Mesenchymal stem cell (in vitro differentiated cells and primary cell): ENCODE data around the gene KCNQ5.

Source experiments
- DNase-seq: peaks from one replicate; pipeline ENCODE4 v3.0.0-alpha.2; 2013
- H2AFZ ChIP-seq: one replicate; pipeline ENCODE4 v1.6.1; 2013; ENCODE audit warnings: low read depth, mild to moderate bottlenecking, control low read depth, inconsistent platforms, low read length, moderate library complexity
- H2AK5ac ChIP-seq: 2 replicates; pipeline ENCODE4 v1.6.1; 2013; ENCODE audit warnings: low read length, moderate library complexity, mild to moderate bottlenecking, inconsistent platforms; ENCODE audit not compliant: severe bottlenecking
- H2BK120ac ChIP-seq: one replicate; pipeline ENCODE4 v1.6.1; 2013; ENCODE audit warnings: low read depth, mild to moderate bottlenecking, inconsistent platforms, low read length, moderate library complexity
- H2BK12ac ChIP-seq, 2 experiments: one replicate each; pipeline ENCODE4 v1.6.1; 2013; ENCODE audit warnings: inconsistent platforms in 2 of 2, low read length in 2 of 2, mild to moderate bottlenecking in 2 of 2, moderate library complexity in 2 of 2, control low read depth in 1 of 2
- H2BK15ac ChIP-seq: one replicate; pipeline ENCODE4 v1.6.1; 2013; ENCODE audit warnings: mild to moderate bottlenecking, low read depth, inconsistent platforms; ENCODE audit not compliant: poor library complexity, severe bottlenecking
- H2BK5ac ChIP-seq: 2 replicates; pipeline ENCODE4 v1.6.1; 2013; ENCODE audit warnings: low read depth, mild to moderate bottlenecking, low read length, control low read depth, inconsistent platforms; ENCODE audit not compliant: poor library complexity, severe bottlenecking
- H3K14ac ChIP-seq, 2 experiments: one replicate each; pipeline ENCODE4 v1.6.1; 2013; ENCODE audit warnings: inconsistent platforms in 2 of 2, low read length in 2 of 2, control low read depth in 1 of 2, mild to moderate bottlenecking in 1 of 2, moderate library complexity in 1 of 2
- H3K18ac ChIP-seq, 2 experiments: one replicate each; pipeline ENCODE4 v1.6.1; 2013; ENCODE audit warnings: inconsistent platforms in 2 of 2, low read length in 2 of 2, control low read depth in 1 of 2, low read depth in 1 of 2, mild to moderate bottlenecking in 1 of 2
- H3K23ac ChIP-seq, 2 experiments: one replicate each; pipeline ENCODE4 v1.6.1; 2013; ENCODE audit warnings: inconsistent platforms in 2 of 2, low read length in 2 of 2, mild to moderate bottlenecking in 2 of 2, moderate library complexity in 2 of 2, control low read depth in 1 of 2
- H3K27ac ChIP-seq: 2 replicates; pipeline ENCODE4 v1.5.1; 2013; ENCODE audit warnings: mild to moderate bottlenecking, moderate library complexity, low read length, control low read depth, inconsistent platforms; ENCODE audit not compliant: poor library complexity, severe bottlenecking
- H3K27me3 ChIP-seq, 2 experiments: 2 replicates each; pipeline versions ENCODE4 v1.6.1 to v1.7.0; 2013; ENCODE audit warnings: low read length in 2 of 2, mild to moderate bottlenecking in 2 of 2, moderate library complexity in 2 of 2, control low read depth in 1 of 2, inconsistent platforms in 1 of 2; ENCODE audit not compliant: control insufficient read depth in 1 of 2, insufficient read depth in 1 of 2
- H3K36me3 ChIP-seq, 2 experiments: 2 replicates each; pipeline versions ENCODE4 v1.6.1 to v1.7.0; 2013; ENCODE audit warnings: low read length in 2 of 2, control low read depth in 1 of 2, inconsistent platforms in 1 of 2, low read depth in 1 of 2, mild to moderate bottlenecking in 1 of 2; ENCODE audit not compliant: insufficient read depth in 2 of 2, control insufficient read depth in 1 of 2
- H3K4ac ChIP-seq, 2 experiments: one replicate each; pipeline ENCODE4 v1.6.1; 2013; ENCODE audit warnings: inconsistent platforms in 2 of 2, low read length in 2 of 2, mild to moderate bottlenecking in 2 of 2, moderate library complexity in 2 of 2, control low read depth in 1 of 2, low read depth in 1 of 2
- H3K4me1 ChIP-seq: 2 replicates; pipeline ENCODE4 v1.6.1; 2013; ENCODE audit warnings: low read depth, low read length, control low read depth; ENCODE audit not compliant: control insufficient read depth, insufficient read depth
- H3K4me2 ChIP-seq: 2 replicates; pipeline ENCODE4 v1.6.1; 2013; ENCODE audit warnings: low read length, mild to moderate bottlenecking, inconsistent platforms; ENCODE audit not compliant: poor library complexity, severe bottlenecking
- H3K4me3 ChIP-seq, 2 experiments: 2 replicates each; pipeline versions ENCODE4 v1.5.1 to v1.7.0; 2013; ENCODE audit warnings: low read length in 2 of 2, mild to moderate bottlenecking in 2 of 2, control low read depth in 1 of 2, low read depth in 1 of 2; ENCODE audit not compliant: insufficient read depth in 1 of 2
- H3K79me1 ChIP-seq: replicated peaks from 2 replicates; pipeline ENCODE4 v1.6.1; 2013; ENCODE audit warnings: mild to moderate bottlenecking, control low read depth, low read length, inconsistent platforms; ENCODE audit not compliant: poor library complexity, severe bottlenecking
- H3K9ac ChIP-seq: 2 replicates; pipeline ENCODE4 v1.7.0; 2013; ENCODE audit warnings: mild to moderate bottlenecking, low read length, moderate library complexity
- H3K9me3 ChIP-seq: 2 replicates; pipeline ENCODE4 v1.7.0; 2013; ENCODE audit warnings: mild to moderate bottlenecking, low read length; ENCODE audit not compliant: control insufficient read depth
- H4K8ac ChIP-seq: one replicate; pipeline ENCODE4 v1.6.1; 2013; ENCODE audit warnings: inconsistent platforms, mild to moderate bottlenecking, low read length, moderate library complexity
- H4K91ac ChIP-seq: one replicate; pipeline ENCODE4 v1.6.1; 2013; ENCODE audit warnings: mild to moderate bottlenecking, low read length, inconsistent platforms
- WGBS: methylation state at CpG from one replicate; pipeline ENCODE4 v1.1.7; 2013; ENCODE audit warnings: mixed read lengths; 5-methylcytosine and 5-hydroxymethylcytosine counted together

KCNQ5 gene

DNA sequence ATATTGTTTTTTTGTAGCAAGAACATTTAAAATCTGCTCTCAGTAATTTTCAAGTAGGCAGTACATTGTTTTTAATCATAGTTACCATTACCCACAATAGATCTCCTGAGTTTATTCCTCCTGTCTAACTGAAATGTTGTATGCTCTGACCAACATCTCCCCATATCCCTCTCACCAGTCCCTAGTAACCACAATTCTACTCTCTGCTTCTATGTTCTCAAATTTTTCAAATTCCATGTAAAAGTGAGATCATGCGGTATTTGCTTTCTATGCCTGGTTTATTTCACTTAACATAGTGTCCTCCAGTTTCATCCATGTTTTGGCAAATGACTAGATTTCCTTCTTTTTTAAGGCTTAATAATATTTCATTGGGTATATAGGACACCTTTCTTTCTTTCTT, 300.5 kb downstream of the KCNQ5 start:
- no peak overlapping the region for H2BK12ac ChIP-seq
- H2BK15ac ChIP-seq = no peak overlapping the region
- DNase-seq = peak; percentile 34
- no peak overlapping the region for H2AFZ ChIP-seq
- no peak overlapping the region for H3K9ac ChIP-seq
- no peak overlapping the region for H2AK5ac ChIP-seq
- H4K91ac ChIP-seq = no peak overlapping the region
- H3K27ac ChIP-seq = no peak overlapping the region
- H3K4me3 ChIP-seq = no peak overlapping the region
- no peaks in the 10 kb centered on the region for H3K4me1 ChIP-seq
- H3K23ac ChIP-seq = no peak overlapping the region
- no peak overlapping the region for H3K18ac ChIP-seq
- H3K4me2 ChIP-seq = no peak overlapping the region
- no peaks in the 10 kb centered on the region for H3K36me3 ChIP-seq
- no peaks in the 10 kb centered on the region for H3K9me3 ChIP-seq
- H3K14ac ChIP-seq = no peak overlapping the region
- H2BK5ac ChIP-seq = no peak overlapping the region
- no peak overlapping the region for H4K8ac ChIP-seq
- H3K79me1 ChIP-seq = no peaks in the 10 kb centered on the region
- H2BK120ac ChIP-seq = no peak overlapping the region
- WGBS = 100% methylated on average over 1 of the region's 1 CpG
- H3K27me3 ChIP-seq = peaks cover 0 to 6% of the 10 kb centered on the region in 2 experiments
- no peak overlapping the region for H3K4ac ChIP-seq

DNA sequence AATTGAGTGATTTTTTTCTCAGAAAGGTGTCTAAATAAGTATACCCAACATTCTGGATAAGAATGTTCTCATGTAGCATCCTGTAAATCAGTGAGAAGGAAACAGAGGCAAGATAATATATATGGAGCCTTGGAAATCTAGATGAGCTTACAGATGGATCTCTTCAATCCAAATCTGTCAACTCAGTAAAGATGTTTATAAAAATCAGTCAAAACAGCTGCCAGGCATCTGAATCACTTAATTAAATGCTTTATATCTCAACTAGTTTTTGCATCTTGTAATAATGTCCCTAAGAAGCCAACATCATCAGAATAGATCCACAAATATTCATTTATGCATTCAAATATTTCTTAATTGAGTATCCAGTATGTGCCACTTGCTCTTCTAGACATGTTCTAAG, 303.3 kb downstream of the KCNQ5 start:
- Histone ChIP-seq H2AFZ (no peak overlapping the region), H2BK5ac (no peak overlapping the region), H3K14ac (no peak overlapping the region), H3K4me2 (no peak overlapping the region), H2BK15ac (no peak overlapping the region), H3K9me3 (no peaks in the 10 kb centered on the region), H3K4me1 (no peaks in the 10 kb centered on the region), H3K9ac (no peak overlapping the region), H3K18ac (no peak overlapping the region), H3K79me1 (no peaks in the 10 kb centered on the region), H3K4me3 (no peak overlapping the region), H3K23ac (no peak overlapping the region), H3K4ac (no peak overlapping the region), H3K27ac (no peak overlapping the region), H2AK5ac (no peak overlapping the region), H2BK120ac (no peak overlapping the region), H4K91ac (no peak overlapping the region), H3K27me3 (peaks cover 0 to 6% of the 10 kb centered on the region in 2 experiments), H3K36me3 (no peaks in the 10 kb centered on the region), H4K8ac (no peak overlapping the region), H2BK12ac (no peak overlapping the region)
- no peak for DNase-seq

DNA sequence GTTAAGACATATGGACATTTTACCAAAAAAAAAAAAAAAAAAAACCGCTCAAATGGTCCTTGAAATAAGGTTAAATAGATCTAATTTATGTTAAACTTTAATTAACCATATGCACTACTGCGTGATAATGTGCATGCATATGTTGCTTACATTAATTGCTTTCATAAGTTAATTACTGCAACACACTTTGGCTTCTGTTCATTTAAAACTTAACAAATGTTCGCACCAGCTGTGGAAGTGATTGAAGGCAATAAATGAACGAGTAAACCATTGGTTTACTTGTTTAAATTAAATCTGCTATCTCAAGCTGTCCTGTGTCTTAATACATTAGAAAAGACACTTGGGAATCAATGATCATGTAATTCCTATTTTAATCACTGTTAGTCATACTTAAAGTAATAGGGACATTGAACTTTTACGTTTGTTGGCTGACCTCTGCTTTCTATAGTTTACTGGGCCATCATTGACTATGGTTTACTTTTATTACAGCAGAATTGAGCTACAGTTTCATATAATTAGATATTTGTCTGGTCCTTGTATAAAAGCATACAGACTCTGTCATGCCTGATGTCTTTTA, 308.8 kb downstream of the KCNQ5 start:
- no CpG with 5 or more reads among the region's 5 CpGs for WGBS
- H3K27me3 ChIP-seq = peaks cover 4% of the 10 kb centered on the region in 2 experiments
- H2BK120ac ChIP-seq = no peak overlapping the region
- no peak overlapping the region for H2BK12ac ChIP-seq
- H2BK5ac ChIP-seq = no peak overlapping the region
- no peaks in the 10 kb centered on the region for H3K79me1 ChIP-seq
- no peak overlapping the region for H3K9ac ChIP-seq
- no peaks in the 10 kb centered on the region for H3K4me1 ChIP-seq
- H3K36me3 ChIP-seq = no peaks in the 10 kb centered on the region
- no peak overlapping the region for H3K23ac ChIP-seq
- no peak overlapping the region for H2AK5ac ChIP-seq
- no peak overlapping the region for H3K27ac ChIP-seq
- H4K91ac ChIP-seq = no peak overlapping the region
- no peak overlapping the region for H2BK15ac ChIP-seq
- no peak overlapping the region for H3K4me2 ChIP-seq
- no peak overlapping the region for H2AFZ ChIP-seq
- no peak overlapping the region for H3K4ac ChIP-seq
- no peak overlapping the region for H3K18ac ChIP-seq
- no peak overlapping the region for H4K8ac ChIP-seq
- no peak for DNase-seq
- H3K14ac ChIP-seq = no peak overlapping the region
- no peaks in the 10 kb centered on the region for H3K9me3 ChIP-seq
- no peak overlapping the region for H3K4me3 ChIP-seq

DNA sequence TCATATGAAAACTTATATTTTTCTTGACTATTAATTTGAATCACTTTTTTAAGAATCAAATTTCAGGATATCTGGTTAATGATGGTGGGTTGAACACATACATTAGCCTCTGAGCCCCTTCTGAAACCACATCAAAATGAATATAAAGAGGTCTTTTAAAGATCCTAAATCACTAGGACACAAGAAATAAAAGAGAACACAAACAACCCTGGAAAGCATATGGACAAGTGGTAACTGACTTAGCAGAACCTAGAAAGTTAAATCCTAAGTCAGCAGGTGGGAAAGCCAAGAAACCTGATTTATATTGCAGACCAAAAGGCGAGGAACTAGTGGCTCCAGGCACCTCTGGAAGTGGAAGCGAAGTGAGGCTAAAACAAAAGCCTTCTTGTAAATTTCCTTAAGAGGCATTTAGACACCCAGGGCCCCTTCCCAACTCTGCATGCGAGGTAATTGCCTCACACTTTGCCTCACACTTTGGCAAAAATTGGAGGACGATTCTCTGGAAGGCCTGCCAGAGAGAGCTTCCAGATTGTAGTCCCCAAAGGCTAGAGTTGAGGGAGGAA, 309.5 kb downstream of the KCNQ5 start:
- Histone ChIP-seq H3K27me3 (peaks cover 0 to 4% of the 10 kb centered on the region in 2 experiments), H2BK120ac (no peak overlapping the region), H3K79me1 (no peaks in the 10 kb centered on the region), H3K18ac (no peak overlapping the region), H3K4me3 (no peak overlapping the region), H3K27ac (no peak overlapping the region), H2AFZ (no peak overlapping the region), H3K4me2 (no peak overlapping the region), H3K14ac (no peak overlapping the region), H3K4ac (no peak overlapping the region), H2BK5ac (no peak overlapping the region), H3K9ac (no peak overlapping the region), H2AK5ac (no peak overlapping the region), H2BK15ac (no peak overlapping the region), H3K23ac (no peak overlapping the region), H2BK12ac (no peak overlapping the region), H3K9me3 (no peaks in the 10 kb centered on the region), H4K8ac (no peak overlapping the region), H3K36me3 (no peaks in the 10 kb centered on the region), H3K4me1 (no peaks in the 10 kb centered on the region), H4K91ac (no peak overlapping the region)
- DNase-seq = no peak
- WGBS = 74% methylated on average over 3 of the region's 4 CpGs
